Fibroblast of skin of scalp (primary cell): ENCODE data around the gene SPEF2.
A peak's percentile ranks its signal among the peaks of the same experiment; 100 is the strongest.
"Not testable (repeated sequence)": the region's sequence is repeated elsewhere in the genome, so short reads cannot be mapped to it uniquely, and the experiment has no call there.

Experiments
- DNase-seq: peaks from one replicate; pipeline ENCODE4 v3.0.0-alpha.2; 2013

The SPEF2 gene

GRCh38 chr5:35823347-35824098 lies 205.9 kb downstream of the SPEF2 start:
- no peak for DNase-seq

DNA sequence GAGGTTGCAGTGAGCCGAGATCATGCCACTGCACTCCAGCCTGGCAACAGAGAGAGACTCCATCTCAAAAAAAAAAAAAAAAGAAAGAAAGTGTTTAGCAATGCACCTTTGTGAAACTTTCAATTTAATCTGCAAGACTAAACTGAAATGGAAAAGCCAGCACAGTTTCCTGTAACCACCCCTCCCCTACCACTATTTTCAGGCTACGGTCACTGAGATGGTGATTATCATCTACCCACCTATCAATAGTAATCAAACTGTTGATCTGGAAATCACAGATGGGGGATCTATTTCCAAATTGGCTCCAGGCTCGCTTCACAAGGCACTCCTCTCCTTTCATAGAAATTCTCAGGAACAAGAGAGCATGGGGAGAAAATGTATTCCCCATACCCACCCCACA lies 208.4 kb downstream of the SPEF2 start:
- no peak for DNase-seq

- no peak for DNase-seq
Observed at GRCh38 chr5:35826554-35826953, 208.9 kb downstream of the SPEF2 start.

DNA sequence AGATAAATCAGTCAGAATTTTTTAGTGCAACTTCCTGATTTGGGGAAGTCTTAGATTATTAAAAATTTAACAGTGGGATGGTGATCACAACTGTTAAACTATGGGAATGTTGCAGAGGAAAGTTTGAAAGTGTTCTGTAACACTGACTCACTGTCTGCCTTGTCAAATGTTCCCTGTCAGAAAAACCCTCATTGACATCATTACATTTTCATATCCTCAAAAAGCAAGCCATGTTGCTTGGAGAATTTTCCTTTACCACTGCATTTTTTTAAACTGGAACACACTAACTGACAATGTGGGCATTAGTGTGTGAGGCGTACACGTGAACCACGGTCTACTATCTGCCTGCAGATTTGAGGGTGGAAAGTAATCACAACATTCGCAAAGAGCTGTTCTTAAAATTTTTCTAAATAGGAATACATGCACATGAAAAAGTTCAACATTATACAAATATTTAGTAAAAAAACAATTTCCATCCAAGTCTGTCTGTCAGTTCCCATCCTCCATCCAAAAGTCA lies 210.5 kb downstream of the SPEF2 start:
- no peak for DNase-seq

GRCh38 chr5:35830587-35830986 lies 212.9 kb downstream of the SPEF2 start:
- no peak for DNase-seq

DNA sequence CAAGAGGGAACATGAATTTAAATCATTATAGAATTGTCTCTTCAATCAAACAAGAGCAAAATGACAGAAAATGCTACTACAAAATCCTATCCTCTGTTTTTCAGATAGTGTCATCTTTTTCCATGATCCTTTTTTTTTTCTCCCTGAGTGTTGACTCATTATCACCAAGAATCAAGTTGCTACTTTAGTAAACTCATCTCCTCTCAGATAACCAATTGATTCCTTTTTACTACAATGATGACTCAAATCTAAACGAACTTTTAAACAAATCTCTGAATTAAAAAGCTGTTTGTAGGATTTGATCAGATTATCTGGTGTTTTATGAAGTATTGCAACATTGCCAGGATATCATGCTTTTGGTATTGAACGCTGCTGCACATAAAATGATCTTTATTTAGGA lies 215.1 kb downstream of the SPEF2 start:
- no peak for DNase-seq

DNA sequence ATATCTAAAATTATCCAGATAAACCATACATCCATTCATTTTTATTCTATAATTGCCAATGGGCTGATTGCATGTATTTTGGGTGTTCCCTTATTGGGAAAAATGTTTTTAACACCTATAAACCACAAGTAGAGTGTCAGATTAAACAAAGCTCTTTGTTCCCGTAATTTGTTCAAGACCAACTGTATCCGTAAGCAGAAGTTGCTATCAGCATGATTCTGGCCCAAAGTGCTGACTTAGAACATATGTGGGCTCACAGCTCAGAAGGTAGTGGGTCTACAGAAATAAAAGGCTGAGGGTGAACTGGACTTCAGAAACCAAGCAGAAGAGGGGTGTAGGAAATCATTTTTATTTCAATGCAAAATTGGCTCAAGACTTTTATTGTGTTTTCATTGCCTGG lies 215.6 kb downstream of the SPEF2 start:
- DNase-seq, result no peak

DNA sequence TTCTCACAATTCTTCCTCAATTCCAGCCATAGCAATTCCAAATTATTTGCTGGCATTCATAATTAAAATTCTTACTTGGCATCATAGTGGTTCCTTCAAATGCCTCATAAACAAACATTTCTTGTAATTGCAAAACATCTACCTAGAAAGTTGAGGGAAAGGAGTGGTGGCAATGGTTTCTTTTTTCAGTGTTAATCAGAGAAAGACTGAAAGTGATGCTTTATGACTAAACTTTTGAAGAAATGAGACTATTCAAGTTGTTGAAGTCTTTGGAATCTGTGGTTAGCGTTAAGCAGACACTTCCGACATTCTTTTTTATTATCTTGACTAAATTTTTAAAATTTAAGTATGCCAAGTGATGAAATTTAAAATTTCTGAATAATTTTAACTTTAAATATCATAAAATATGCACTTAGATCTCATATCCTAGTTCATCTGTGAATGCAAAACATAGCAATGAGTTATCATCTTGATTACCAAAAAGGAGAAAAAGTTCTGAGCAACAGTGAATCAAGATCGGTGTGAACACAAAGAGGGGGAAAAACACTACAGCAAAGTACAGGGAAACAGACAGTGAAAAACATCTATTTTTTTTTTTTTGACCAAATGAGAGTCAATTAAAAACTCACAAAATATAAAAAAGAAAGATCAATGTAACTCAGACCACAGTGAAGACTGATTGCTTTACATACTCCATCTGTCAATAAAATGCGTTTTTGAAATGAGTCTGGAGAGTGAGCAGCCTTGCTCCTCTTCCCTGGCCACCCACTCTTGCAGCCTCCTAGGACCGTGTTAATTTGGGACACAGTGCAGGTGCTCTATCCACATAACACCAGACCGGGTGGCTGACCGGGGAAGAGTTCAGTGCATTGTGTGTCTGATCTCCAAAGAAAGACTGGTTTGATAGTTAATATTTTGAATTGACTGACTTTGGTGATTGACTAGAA lies 218.4 kb downstream of the SPEF2 start:
- no peak for DNase-seq

DNA sequence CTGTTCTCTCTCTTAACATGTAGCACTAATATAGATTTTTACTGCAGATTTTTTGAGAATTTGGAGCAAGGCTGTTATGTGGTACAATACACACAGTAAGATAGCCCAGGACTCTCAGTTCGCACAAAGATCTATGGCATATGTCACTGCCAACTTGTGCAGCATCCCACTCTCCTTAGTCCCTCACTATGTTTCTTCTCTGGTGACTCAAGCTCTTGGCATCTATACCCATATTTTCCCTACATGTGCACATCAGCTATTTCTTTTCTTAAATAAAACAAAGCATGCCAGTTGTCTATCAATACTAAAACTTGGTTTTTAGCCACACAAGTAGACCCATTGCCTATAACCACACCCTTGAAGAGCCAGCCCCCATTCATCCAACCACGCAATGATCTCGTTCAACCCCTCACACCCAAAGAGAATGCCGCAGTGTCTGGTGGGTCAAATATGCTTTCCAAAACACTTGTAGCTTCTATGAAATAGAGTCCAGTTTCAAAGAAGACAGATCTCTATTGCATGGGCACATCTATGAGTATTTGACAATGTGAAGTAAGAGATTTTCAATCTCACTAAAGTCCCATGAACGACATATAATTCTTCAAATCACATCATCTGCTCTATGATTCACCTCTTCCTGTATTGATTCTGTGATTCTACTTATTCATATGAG lies 220.8 kb downstream of the SPEF2 start:
- peak; percentile 45 for DNase-seq

DNA sequence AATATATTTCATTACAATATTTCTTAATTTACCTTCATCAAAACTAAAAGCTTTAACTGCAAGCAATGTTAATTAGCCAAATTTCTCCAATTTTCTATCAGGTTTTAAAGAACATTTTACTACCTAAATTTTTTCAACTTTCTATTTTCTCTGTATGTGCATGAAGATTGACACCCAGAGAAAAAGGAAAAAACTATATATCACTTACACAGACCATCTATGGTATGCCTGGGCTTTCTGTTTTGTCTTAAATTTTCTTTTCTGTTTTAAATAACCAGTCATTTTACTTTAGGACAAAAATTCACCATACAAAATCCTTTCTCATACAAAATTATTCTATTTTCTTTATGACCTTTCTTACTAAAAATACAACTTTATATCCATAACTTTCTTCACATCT lies 225.2 kb downstream of the SPEF2 start:
- DNase-seq, result no peak

DNA sequence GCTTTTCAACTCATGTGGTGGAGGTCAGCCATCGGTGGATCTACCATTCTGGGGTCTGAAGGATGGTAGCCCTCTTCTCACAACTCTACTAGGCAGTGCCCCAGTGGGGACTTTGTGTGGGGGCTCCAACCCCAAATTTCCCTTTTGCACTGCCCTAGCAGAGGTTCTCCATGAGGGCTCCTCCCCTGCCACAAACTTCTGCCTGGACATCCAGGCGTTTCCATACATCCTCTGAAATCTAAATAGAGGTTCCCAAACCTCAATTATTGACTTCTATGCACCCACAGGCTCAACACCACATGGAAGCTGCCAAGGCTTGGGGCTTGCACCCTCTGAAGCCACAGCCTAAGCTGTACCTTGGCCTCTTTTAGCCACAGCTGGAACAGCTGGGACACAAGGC lies 227.8 kb downstream of the SPEF2 start:
- not testable (repeated sequence) for DNase-seq

DNA sequence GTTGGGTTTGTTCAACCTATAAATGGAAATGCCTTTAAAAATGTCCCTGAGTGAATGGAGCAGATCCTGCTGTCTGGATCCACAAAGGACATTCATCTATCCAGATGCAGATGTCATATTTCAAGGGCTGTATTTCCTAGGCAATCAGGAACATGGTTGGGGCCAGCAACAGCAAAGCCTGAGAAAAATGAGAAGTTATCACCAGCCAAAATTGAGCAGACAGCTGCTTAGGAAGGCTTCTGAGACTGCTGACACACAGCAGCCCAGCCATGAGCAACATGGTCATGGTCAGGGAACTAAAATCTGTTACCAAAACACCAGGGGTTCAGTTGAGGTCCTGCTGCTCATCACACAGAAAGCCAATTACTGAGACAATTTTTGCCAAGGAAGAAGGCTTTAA lies 229.8 kb downstream of the SPEF2 start:
- DNase-seq, result no peak

GRCh38 chr5:35847961-35848360 lies 230.3 kb downstream of the SPEF2 start:
- DNase-seq, result no peak

- no peak for DNase-seq
Observed at GRCh38 chr5:35849860-35850259, 232.2 kb downstream of the SPEF2 start.

- DNase-seq, result no peak
Observed at GRCh38 chr5:35850967-35851680, 233.5 kb downstream of the SPEF2 start.

GRCh38 chr5:35852084-35852734 lies 234.5 kb downstream of the SPEF2 start:
- no peak for DNase-seq

DNA sequence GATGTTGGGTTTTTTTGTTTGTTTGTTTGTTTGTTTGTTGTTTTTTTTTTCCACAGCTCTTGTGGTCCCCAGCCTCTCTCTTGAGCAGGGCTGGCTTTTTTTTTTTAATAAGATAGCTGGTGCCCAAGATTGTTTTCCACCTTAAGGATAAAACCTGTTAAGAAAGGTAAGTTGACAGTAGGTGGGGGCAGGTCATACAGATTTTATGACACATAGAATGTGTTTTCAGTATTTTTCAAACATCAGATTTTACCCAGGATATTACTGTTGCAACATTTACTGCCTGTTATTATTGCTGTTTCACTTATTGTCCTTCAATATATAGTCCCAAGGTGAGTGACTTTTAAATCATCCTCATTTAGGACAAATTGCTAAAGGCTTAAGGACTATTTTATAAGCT lies 235.1 kb downstream of the SPEF2 start:
- no peak for DNase-seq

- no peak for DNase-seq
Observed at GRCh38 chr5:35853631-35854030, 236.0 kb downstream of the SPEF2 start.

GRCh38 chr5:35854248-35854647 lies 236.6 kb downstream of the SPEF2 start:
- DNase-seq, result no peak

GRCh38 chr5:35855187-35855586 lies 237.5 kb downstream of the SPEF2 start:
- DNase-seq, result no peak

GRCh38 chr5:35856186-35856764 lies 238.6 kb downstream of the SPEF2 start:
- not testable (repeated sequence) for DNase-seq
